H1 (cell line): Measurements from ENCODE around the gene STAT2. TPM values are rescaled to one million over a fixed set of nuclear protein-coding genes. Genes with fewer than 3 reads are reported as not detected.

ENCODE experiments used
- CTCF ChIA-PET: fragments of 300-600 bp; sonication (Branson Sonifier 250); formaldehyde crosslinking; loops from one replicate; lab custom pipeline; 2021; ENCODE audit not compliant: partially characterized antibody; lab: Charles Lee
- POLR2A ChIA-PET: fragments of 300-600 bp; sonication (Branson Sonifier 250); formaldehyde crosslinking; loops from one replicate; lab custom pipeline; 2021; ENCODE audit warnings: inconsistent platforms; ENCODE audit not compliant: partially characterized antibody; lab: Charles Lee
- DNase-seq, 2 experiments: peaks; one replicate each; pipeline versions ENCODE4 v3.0.0 to v3.0.0-alpha.2; 2010 to 2022; ENCODE audit warnings: low spot score in 2 of 2, low read depth in 1 of 2, mixed read lengths in 1 of 2
- FAIRE-seq: peaks from 2 replicates; lab custom pipeline; 2011; peaks lifted over from hg19 to GRCh38; lab: Jason Lieb, UNC
- H2AFZ ChIP-seq: 2 replicates; pipeline ENCODE4 v1.8.1; 2012; ENCODE audit warnings: low read length, inconsistent platforms
- H2AK5ac ChIP-seq: 2 replicates; pipeline ENCODE4 v1.6.1; 2013; ENCODE audit warnings: low read depth, low read length
- H2BK120ac ChIP-seq: replicated peaks from 2 replicates; pipeline ENCODE3; 2013; ENCODE audit warnings: low read depth, low read length, inconsistent platforms
- H2BK12ac ChIP-seq: 2 replicates; pipeline ENCODE4 v1.6.1; 2013; ENCODE audit warnings: low read depth, low read length
- H2BK15ac ChIP-seq: 2 replicates; pipeline ENCODE4 v1.6.1; 2013; ENCODE audit warnings: low read length
- H2BK20ac ChIP-seq: 2 replicates; pipeline ENCODE4 v1.6.1; 2013; ENCODE audit warnings: low read length
- H2BK5ac ChIP-seq: 2 replicates; pipeline ENCODE4 v1.6.1; 2013; ENCODE audit warnings: low read depth, low read length
- H3K14ac ChIP-seq: 2 replicates; pipeline ENCODE4 v1.6.1; 2013; ENCODE audit warnings: inconsistent platforms; ENCODE audit not compliant: insufficient read length
- H3K18ac ChIP-seq: 2 replicates; pipeline ENCODE4 v1.6.1; 2013; ENCODE audit warnings: low read length; ENCODE audit errors: extremely low read depth
- H3K23ac ChIP-seq: 2 replicates; pipeline ENCODE4 v1.6.1; 2013; ENCODE audit warnings: inconsistent platforms; ENCODE audit not compliant: insufficient read length
- H3K23me2 ChIP-seq: 2 replicates; pipeline ENCODE4 v1.6.1; 2013; ENCODE audit warnings: low read depth, low read length
- H3K27ac ChIP-seq: 2 replicates; pipeline ENCODE4 v1.6.1; 2011; ENCODE audit warnings: low read depth, low read length, inconsistent platforms
- H3K27me3 ChIP-seq, 4 experiments: replicated peaks in 1 of 4; 1 replicate in 1 of 4; 2 replicates in 3 of 4; pipeline versions ENCODE4 v1.6.1 to v1.8.1; 2011 to 2013; ENCODE audit warnings: low read length in 3 of 4, mild to moderate bottlenecking in 3 of 4, inconsistent platforms in 2 of 4, mixed read lengths in 2 of 4, moderate library complexity in 1 of 4; ENCODE audit not compliant: control insufficient read depth in 3 of 4, insufficient read depth in 3 of 4; ENCODE audit errors: extremely low read depth in 1 of 4
- H3K36me3 ChIP-seq, 4 experiments: 2 replicates each; pipeline versions ENCODE4 v1.6.1 to v1.8.1; 2011 to 2013; ENCODE audit warnings: mild to moderate bottlenecking in 4 of 4, low read length in 3 of 4, moderate library complexity in 2 of 4, control low read depth in 1 of 4, inconsistent platforms in 1 of 4; ENCODE audit not compliant: insufficient read depth in 4 of 4, control insufficient read depth in 2 of 4
- H3K4ac ChIP-seq: replicated peaks from 2 replicates; pipeline ENCODE3; 2013; ENCODE audit warnings: low read length, low read depth, mixed read lengths, inconsistent platforms; ENCODE audit not compliant: insufficient read length
- H3K4me1 ChIP-seq, 4 experiments: replicated peaks in 1 of 4; 1 replicate in 1 of 4; 2 replicates in 3 of 4; pipeline versions ENCODE4 v1.6.1 to v1.8.1; 2011 to 2013; ENCODE audit warnings: low read length in 3 of 4, inconsistent platforms in 2 of 4, mixed read lengths in 1 of 4; ENCODE audit not compliant: insufficient read depth in 4 of 4, control insufficient read depth in 3 of 4
- H3K4me2 ChIP-seq, 2 experiments: 2 replicates each; pipeline versions ENCODE4 v1.6.1 to v1.8.1; 2011 to 2013; ENCODE audit warnings: low read depth in 2 of 2, low read length in 2 of 2, control low read depth in 1 of 2, inconsistent platforms in 1 of 2, mild to moderate bottlenecking in 1 of 2; ENCODE audit not compliant: insufficient read depth in 1 of 2
- H3K4me3 ChIP-seq, 4 experiments: fragments of 200-600, 300-600 bp in 1 of 4; sonication (generic), shearing (Covaris generic), sonication (Bioruptor Twin) in 1 of 4; 2 replicates each; pipeline versions ENCODE4 v1.5.1 to v1.8.1; 2011 to 2016; ENCODE audit warnings: low read length in 4 of 4, low read depth in 3 of 4, control low read depth in 2 of 4, inconsistent platforms in 2 of 4, mild to moderate bottlenecking in 2 of 4, mixed read lengths in 1 of 4, moderate library complexity in 1 of 4; ENCODE audit not compliant: insufficient read depth in 2 of 4; ENCODE audit errors: extremely low read depth in 1 of 4
- H3K56ac ChIP-seq: replicated peaks from 2 replicates; pipeline ENCODE3; 2013; ENCODE audit warnings: low read depth, mild to moderate bottlenecking, mixed read lengths, low read length, inconsistent platforms; ENCODE audit not compliant: insufficient read length
- H3K79me1 ChIP-seq: 2 replicates; pipeline ENCODE4 v1.6.1; 2013; ENCODE audit warnings: low read depth, low read length, control low read depth
- H3K79me2 ChIP-seq, 2 experiments: 2 replicates each; pipeline versions ENCODE4 v1.6.1 to v1.8.1; 2012 to 2013; ENCODE audit warnings: low read length in 2 of 2, mild to moderate bottlenecking in 2 of 2, inconsistent platforms in 1 of 2; ENCODE audit not compliant: insufficient read depth in 2 of 2, control insufficient read depth in 1 of 2
- H3K9ac ChIP-seq, 4 experiments: replicated peaks in 1 of 4; 1 replicate in 1 of 4; 2 replicates in 3 of 4; pipeline versions ENCODE4 v1.6.1 to v1.8.1; 2011 to 2013; ENCODE audit warnings: low read depth in 3 of 4, low read length in 3 of 4, control low read depth in 2 of 4, mild to moderate bottlenecking in 2 of 4, moderate library complexity in 2 of 4, inconsistent platforms in 1 of 4; ENCODE audit errors: extremely low read depth in 1 of 4
- H3K9me3 ChIP-seq, 2 experiments: 2 replicates each; pipeline versions ENCODE4 v1.6.1 to v1.8.1; 2012 to 2013; ENCODE audit warnings: mild to moderate bottlenecking in 2 of 2, moderate library complexity in 2 of 2, control low read depth in 1 of 2, inconsistent platforms in 1 of 2, low read depth in 1 of 2, low read length in 1 of 2, mixed read lengths in 1 of 2; ENCODE audit not compliant: insufficient read depth in 2 of 2
- H4K20me1 ChIP-seq, 2 experiments: replicated peaks in 1 of 2; 2 replicates each; pipeline versions ENCODE3 to v1.8.1; 2011 to 2013; ENCODE audit warnings: inconsistent platforms in 2 of 2, low read length in 2 of 2, mild to moderate bottlenecking in 1 of 2; ENCODE audit not compliant: insufficient read depth in 2 of 2, control insufficient read depth in 1 of 2
- H4K5ac ChIP-seq: 2 replicates; pipeline ENCODE4 v1.6.1; 2013; ENCODE audit warnings: low read length, low read depth, mixed read lengths, inconsistent platforms; ENCODE audit not compliant: insufficient read length
- H4K8ac ChIP-seq: 2 replicates; pipeline ENCODE4 v1.8.0; 2013; ENCODE audit warnings: mild to moderate bottlenecking, moderate library complexity, low read length, inconsistent platforms; ENCODE audit not compliant: insufficient read depth; ENCODE audit errors: extremely low read depth
- H4K91ac ChIP-seq: replicated peaks from 2 replicates; pipeline ENCODE3; 2013; ENCODE audit warnings: low read length, mixed read lengths, inconsistent platforms; ENCODE audit not compliant: insufficient read length
- BRCA1 ChIP-seq: IDR thresholded peaks from 2 replicates; pipeline ENCODE4 v1.6.1; 2012; ENCODE audit warnings: low read depth, low read length, improper control_type of control experiment
- CBX8 ChIP-seq: fragments of 300-800, 300-1000 bp; sonication (generic); IDR thresholded peaks from 2 replicates; pipeline ENCODE4 v1.7.1; 2016; ENCODE audit warnings: low read depth, low read length, borderline replicate concordance
- HDAC6 ChIP-seq: IDR thresholded peaks from one replicate; pipeline ENCODE4 v1.7.1; 2012; ENCODE audit warnings: low read depth, mild to moderate bottlenecking, inconsistent platforms, low read length, moderate library complexity
- JUN ChIP-seq: IDR thresholded peaks from 2 replicates; pipeline ENCODE4 v1.6.1; 2011; ENCODE audit warnings: low read depth, mild to moderate bottlenecking, improper control_type of control experiment, low read length
- NRF1 ChIP-seq: IDR thresholded peaks from 2 replicates; pipeline ENCODE4 v1.6.1; 2011; ENCODE audit warnings: mild to moderate bottlenecking, low read depth, low read length, improper control_type of control experiment
- RXRA ChIP-seq: IDR thresholded peaks from 2 replicates; pipeline ENCODE4 v1.6.1; 2011; ENCODE audit warnings: low read depth, mild to moderate bottlenecking, low read length, moderate library complexity; ENCODE audit not compliant: insufficient read depth
- TAF1 ChIP-seq: IDR thresholded peaks from 2 replicates; pipeline ENCODE4 v1.6.1; 2011; ENCODE audit warnings: mild to moderate bottlenecking, low read depth, low read length
- TEAD4 ChIP-seq: IDR thresholded peaks from 2 replicates; pipeline ENCODE4 v1.6.1; 2012; ENCODE audit warnings: low read depth, low read length, inconsistent platforms, mixed read lengths
- USF2 ChIP-seq: IDR thresholded peaks from 2 replicates; pipeline ENCODE4 v1.6.1; 2011; ENCODE audit warnings: low read length, improper control_type of control experiment
- WGBS, 2 experiments: shearing (Covaris generic) in 1 of 2; methylation state at CpG; one replicate each; pipeline versions ENCODE4 v1.1.6 to v1.1.7; 2013 to 2015; ENCODE audit warnings: low lambda C conversion rate in 2 of 2, mixed read lengths in 2 of 2, inconsistent platforms in 1 of 2, low coverage in 1 of 2, missing lambda C conversion rate in 1 of 2; ENCODE audit not compliant: insufficient replicate concordance in 2 of 2, insufficient coverage in 1 of 2, insufficient read length in 1 of 2; ENCODE audit errors: extremely low coverage in 1 of 2, missing lambda C conversion rate in 1 of 2; 5-methylcytosine and 5-hydroxymethylcytosine counted together
- polyA plus RNA-seq, 7 experiments: library from polyadenylated mRNA; depleted of rRNA in 3 of 7; stranded (reverse) in 5 of 7; unstranded in 2 of 7; fragments of >200 nt in 5 of 7; fragments of 200-250 nt in 2 of 7; gene quantifications; 1 replicate in 5 of 7; 2 replicates in 1 of 7; 4 replicates in 1 of 7; pipeline versions ENCODE4 v1.2.1 to v1.2.3, GENCODE V29; 2011 to 2013; ENCODE audit warnings: missing spikeins in 2 of 7, mixed read lengths in 2 of 7
- total RNA-seq: library from RNA; stranded (reverse); fragmentation: NEBNext Ultra II Directional; extraction: Animal tissue kit (Norgen Biotek cat#: 25700); gene quantifications from 2 replicates; pipeline ENCODE4 v1.2.1, GENCODE V29; 2021
- TF ChIP-seq, protein P1 (sequence below): IDR thresholded peaks from 2 replicates; pipeline ENCODE4 v1.6.1; 2012; ENCODE audit warnings: inconsistent platforms
- TF ChIP-seq, protein P2 (sequence below): IDR thresholded peaks from 2 replicates; pipeline ENCODE4 v1.6.1; 2012; ENCODE audit warnings: inconsistent platforms

The STAT2 gene
- total and polyA plus RNA-seq, 2 of the 8 experiments (the other 6 are each of a cell fraction or from before 2014, with no cell fraction given) = 37.1 to 44.7 TPM

DNA sequence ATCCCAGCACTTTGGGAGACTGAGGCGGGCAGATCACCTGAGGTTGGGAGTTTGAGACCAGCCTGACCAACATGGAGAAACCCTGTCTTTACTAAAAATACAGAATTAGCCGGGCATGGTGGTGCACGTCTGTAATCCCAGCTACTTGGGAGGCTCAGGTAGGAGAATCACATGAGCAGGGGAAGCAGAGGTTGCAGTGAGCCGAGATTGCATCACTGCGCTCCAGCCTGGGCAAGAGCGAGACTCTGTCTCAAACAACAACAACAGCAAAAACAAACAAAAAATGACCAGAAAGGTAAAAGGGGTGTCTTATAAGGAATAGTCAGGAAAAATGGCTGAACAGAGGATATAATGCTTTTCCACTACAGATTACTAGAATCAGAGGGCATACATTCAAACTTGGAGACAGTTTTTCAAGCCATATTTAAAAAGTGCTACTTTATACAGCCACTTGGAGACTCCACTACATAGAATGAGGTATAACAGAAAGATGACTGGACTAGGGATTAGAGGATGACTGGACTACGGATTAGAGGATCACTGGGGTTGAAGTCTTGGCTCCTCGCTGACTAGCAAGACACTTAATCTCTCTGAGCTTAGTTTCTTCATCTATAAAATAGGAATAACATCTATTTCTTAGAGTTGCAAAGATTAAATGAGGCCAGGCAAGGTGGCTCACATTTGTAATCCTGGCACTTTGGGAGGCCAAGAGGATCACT, 54.9 kb downstream of the STAT2 start:
- POLR2A ChIA-PET = interaction anchor here (0.6 to 1.9 kb wide), 4 partner anchors 54 to 101 kb away, joined by 3 to 6 read pairs (median 3); partner anchors contain the start of gene STAT2
- H3K23me2 ChIP-seq = no peaks in the 10 kb centered on the region; the same call in 1 of the 2 replicates
- TF ChIP-seq NRF1 = no peak
- TF ChIP-seq TEAD4 = no peak
- no peak for TF ChIP-seq USF2
- no peak for TF ChIP-seq TAF1
- TF ChIP-seq, protein P1, sequence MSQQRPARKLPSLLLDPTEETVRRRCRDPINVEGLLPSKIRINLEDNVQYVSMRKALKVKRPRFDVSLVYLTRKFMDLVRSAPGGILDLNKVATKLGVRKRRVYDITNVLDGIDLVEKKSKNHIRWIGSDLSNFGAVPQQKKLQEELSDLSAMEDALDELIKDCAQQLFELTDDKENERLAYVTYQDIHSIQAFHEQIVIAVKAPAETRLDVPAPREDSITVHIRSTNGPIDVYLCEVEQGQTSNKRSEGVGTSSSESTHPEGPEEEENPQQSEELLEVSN = no peak
- TF ChIP-seq BRCA1 = no peak
- TF ChIP-seq, protein P2, sequence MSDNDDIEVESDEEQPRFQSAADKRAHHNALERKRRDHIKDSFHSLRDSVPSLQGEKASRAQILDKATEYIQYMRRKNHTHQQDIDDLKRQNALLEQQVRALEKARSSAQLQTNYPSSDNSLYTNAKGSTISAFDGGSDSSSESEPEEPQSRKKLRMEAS = no peak
- TF ChIP-seq HDAC6 = no peak
- no peak for TF ChIP-seq RXRA
- no peak for TF ChIP-seq JUN
- no peak for TF ChIP-seq CBX8

More for the DNA sequence above, 54.9 kb downstream of the STAT2 start:
- H4K5ac ChIP-seq = no peak overlapping the region
- no peak overlapping the region for H3K14ac ChIP-seq
- DNase-seq (no peak), FAIRE-seq (no peak)
- H3K23ac ChIP-seq = no peak overlapping the region
- H3K56ac ChIP-seq = no peak overlapping the region
- H3K9me3 ChIP-seq = no peaks in the 10 kb centered on the region
- no peaks in the 10 kb centered on the region for H3K79me1 ChIP-seq
- H3K9ac ChIP-seq = no peak overlapping the region
- H4K91ac ChIP-seq = no peak overlapping the region
- WGBS, 2 experiments = 94% methylated on average over 8 of the region's 8 CpGs; no CpG with 5 or more reads in 1 of the 2 experiments
- no peak overlapping the region for H3K4me3 ChIP-seq
- H2BK15ac ChIP-seq = no peak overlapping the region
- CTCF ChIA-PET = interaction anchor here (0.6 to 1.1 kb wide), 2 partner anchors 10 to 394 kb away, joined by 3 read pairs; no protein-coding TSS in a partner anchor
- no peaks in the 10 kb centered on the region for H3K27me3 ChIP-seq
- H3K4me1 ChIP-seq = peaks cover 0 to 5% (median 2%) of the 10 kb centered on the region in 4 experiments; a peak in 3 of 7 replicates
- H2BK12ac ChIP-seq = no peak overlapping the region
- H3K27ac ChIP-seq = no peak overlapping the region
- H3K4ac ChIP-seq = no peak overlapping the region
- H2AK5ac ChIP-seq = no peak overlapping the region
- no peak overlapping the region for H2BK5ac ChIP-seq
- no peak overlapping the region for H4K8ac ChIP-seq
- no peak overlapping the region for H2BK20ac ChIP-seq
- H2BK120ac ChIP-seq = no peak overlapping the region
- H3K36me3 ChIP-seq = peaks cover 0 to 48% (median 30%) of the 10 kb centered on the region in 4 experiments; a peak in 7 of 8 replicates
- no peak overlapping the region for H3K18ac ChIP-seq
- H3K4me2 ChIP-seq = no peak overlapping the region
- no peaks in the 10 kb centered on the region for H4K20me1 ChIP-seq
- no peaks in the 10 kb centered on the region for H3K79me2 ChIP-seq
- no peak overlapping the region for H2AFZ ChIP-seq
